H1 (cell line): ENCODE data around the gene GLP1R. TPM values are rescaled to one million over a fixed set of nuclear protein-coding genes. Genes with fewer than 3 reads are reported as not detected.

Experiments used
- CTCF ChIA-PET: fragments of 300-600 bp; sonication (Branson Sonifier 250); formaldehyde crosslinking; loops from one replicate; lab custom pipeline; 2021; ENCODE audit not compliant: partially characterized antibody; lab: Charles Lee
- POLR2A ChIA-PET: fragments of 300-600 bp; sonication (Branson Sonifier 250); formaldehyde crosslinking; loops from one replicate; lab custom pipeline; 2021; ENCODE audit warnings: inconsistent platforms; ENCODE audit not compliant: partially characterized antibody; lab: Charles Lee
- DNase-seq, 2 experiments: peaks; one replicate each; pipeline versions ENCODE4 v3.0.0 to v3.0.0-alpha.2; 2010 to 2022; ENCODE audit warnings: low spot score in 2 of 2, low read depth in 1 of 2, mixed read lengths in 1 of 2
- FAIRE-seq: peaks from 2 replicates; lab custom pipeline; 2011; peaks lifted over from hg19 to GRCh38; lab: Jason Lieb, UNC
- H2AFZ ChIP-seq: 2 replicates; pipeline ENCODE4 v1.8.1; 2012; ENCODE audit warnings: low read length, inconsistent platforms
- H2AK5ac ChIP-seq: 2 replicates; pipeline ENCODE4 v1.6.1; 2013; ENCODE audit warnings: low read depth, low read length
- H2BK120ac ChIP-seq: replicated peaks from 2 replicates; pipeline ENCODE3; 2013; ENCODE audit warnings: low read depth, low read length, inconsistent platforms
- H2BK12ac ChIP-seq: 2 replicates; pipeline ENCODE4 v1.6.1; 2013; ENCODE audit warnings: low read depth, low read length
- H2BK15ac ChIP-seq: 2 replicates; pipeline ENCODE4 v1.6.1; 2013; ENCODE audit warnings: low read length
- H2BK20ac ChIP-seq: 2 replicates; pipeline ENCODE4 v1.6.1; 2013; ENCODE audit warnings: low read length
- H2BK5ac ChIP-seq: 2 replicates; pipeline ENCODE4 v1.6.1; 2013; ENCODE audit warnings: low read depth, low read length
- H3K14ac ChIP-seq: 2 replicates; pipeline ENCODE4 v1.6.1; 2013; ENCODE audit warnings: inconsistent platforms; ENCODE audit not compliant: insufficient read length
- H3K18ac ChIP-seq: 2 replicates; pipeline ENCODE4 v1.6.1; 2013; ENCODE audit warnings: low read length; ENCODE audit errors: extremely low read depth
- H3K23ac ChIP-seq: 2 replicates; pipeline ENCODE4 v1.6.1; 2013; ENCODE audit warnings: inconsistent platforms; ENCODE audit not compliant: insufficient read length
- H3K23me2 ChIP-seq: 2 replicates; pipeline ENCODE4 v1.6.1; 2013; ENCODE audit warnings: low read depth, low read length
- H3K27ac ChIP-seq: 2 replicates; pipeline ENCODE4 v1.6.1; 2011; ENCODE audit warnings: low read depth, low read length, inconsistent platforms
- H3K27me3 ChIP-seq, 4 experiments: replicated peaks in 1 of 4; 1 replicate in 1 of 4; 2 replicates in 3 of 4; pipeline versions ENCODE4 v1.6.1 to v1.8.1; 2011 to 2013; ENCODE audit warnings: low read length in 3 of 4, mild to moderate bottlenecking in 3 of 4, inconsistent platforms in 2 of 4, mixed read lengths in 2 of 4, moderate library complexity in 1 of 4; ENCODE audit not compliant: control insufficient read depth in 3 of 4, insufficient read depth in 3 of 4; ENCODE audit errors: extremely low read depth in 1 of 4
- H3K36me3 ChIP-seq, 4 experiments: 2 replicates each; pipeline versions ENCODE4 v1.6.1 to v1.8.1; 2011 to 2013; ENCODE audit warnings: mild to moderate bottlenecking in 4 of 4, low read length in 3 of 4, moderate library complexity in 2 of 4, control low read depth in 1 of 4, inconsistent platforms in 1 of 4; ENCODE audit not compliant: insufficient read depth in 4 of 4, control insufficient read depth in 2 of 4
- H3K4ac ChIP-seq: replicated peaks from 2 replicates; pipeline ENCODE3; 2013; ENCODE audit warnings: low read length, low read depth, mixed read lengths, inconsistent platforms; ENCODE audit not compliant: insufficient read length
- H3K4me1 ChIP-seq, 4 experiments: replicated peaks in 1 of 4; 1 replicate in 1 of 4; 2 replicates in 3 of 4; pipeline versions ENCODE4 v1.6.1 to v1.8.1; 2011 to 2013; ENCODE audit warnings: low read length in 3 of 4, inconsistent platforms in 2 of 4, mixed read lengths in 1 of 4; ENCODE audit not compliant: insufficient read depth in 4 of 4, control insufficient read depth in 3 of 4
- H3K4me2 ChIP-seq, 2 experiments: 2 replicates each; pipeline versions ENCODE4 v1.6.1 to v1.8.1; 2011 to 2013; ENCODE audit warnings: low read depth in 2 of 2, low read length in 2 of 2, control low read depth in 1 of 2, inconsistent platforms in 1 of 2, mild to moderate bottlenecking in 1 of 2; ENCODE audit not compliant: insufficient read depth in 1 of 2
- H3K4me3 ChIP-seq, 4 experiments: fragments of 200-600, 300-600 bp in 1 of 4; sonication (generic), shearing (Covaris generic), sonication (Bioruptor Twin) in 1 of 4; 2 replicates each; pipeline versions ENCODE4 v1.5.1 to v1.8.1; 2011 to 2016; ENCODE audit warnings: low read length in 4 of 4, low read depth in 3 of 4, control low read depth in 2 of 4, inconsistent platforms in 2 of 4, mild to moderate bottlenecking in 2 of 4, mixed read lengths in 1 of 4, moderate library complexity in 1 of 4; ENCODE audit not compliant: insufficient read depth in 2 of 4; ENCODE audit errors: extremely low read depth in 1 of 4
- H3K56ac ChIP-seq: replicated peaks from 2 replicates; pipeline ENCODE3; 2013; ENCODE audit warnings: low read depth, mild to moderate bottlenecking, mixed read lengths, low read length, inconsistent platforms; ENCODE audit not compliant: insufficient read length
- H3K79me1 ChIP-seq: 2 replicates; pipeline ENCODE4 v1.6.1; 2013; ENCODE audit warnings: low read depth, low read length, control low read depth
- H3K79me2 ChIP-seq, 2 experiments: 2 replicates each; pipeline versions ENCODE4 v1.6.1 to v1.8.1; 2012 to 2013; ENCODE audit warnings: low read length in 2 of 2, mild to moderate bottlenecking in 2 of 2, inconsistent platforms in 1 of 2; ENCODE audit not compliant: insufficient read depth in 2 of 2, control insufficient read depth in 1 of 2
- H3K9ac ChIP-seq, 4 experiments: replicated peaks in 1 of 4; 1 replicate in 1 of 4; 2 replicates in 3 of 4; pipeline versions ENCODE4 v1.6.1 to v1.8.1; 2011 to 2013; ENCODE audit warnings: low read depth in 3 of 4, low read length in 3 of 4, control low read depth in 2 of 4, mild to moderate bottlenecking in 2 of 4, moderate library complexity in 2 of 4, inconsistent platforms in 1 of 4; ENCODE audit errors: extremely low read depth in 1 of 4
- H3K9me3 ChIP-seq, 2 experiments: 2 replicates each; pipeline versions ENCODE4 v1.6.1 to v1.8.1; 2012 to 2013; ENCODE audit warnings: mild to moderate bottlenecking in 2 of 2, moderate library complexity in 2 of 2, control low read depth in 1 of 2, inconsistent platforms in 1 of 2, low read depth in 1 of 2, low read length in 1 of 2, mixed read lengths in 1 of 2; ENCODE audit not compliant: insufficient read depth in 2 of 2
- H4K20me1 ChIP-seq, 2 experiments: replicated peaks in 1 of 2; 2 replicates each; pipeline versions ENCODE3 to v1.8.1; 2011 to 2013; ENCODE audit warnings: inconsistent platforms in 2 of 2, low read length in 2 of 2, mild to moderate bottlenecking in 1 of 2; ENCODE audit not compliant: insufficient read depth in 2 of 2, control insufficient read depth in 1 of 2
- H4K5ac ChIP-seq: 2 replicates; pipeline ENCODE4 v1.6.1; 2013; ENCODE audit warnings: low read length, low read depth, mixed read lengths, inconsistent platforms; ENCODE audit not compliant: insufficient read length
- H4K8ac ChIP-seq: 2 replicates; pipeline ENCODE4 v1.8.0; 2013; ENCODE audit warnings: mild to moderate bottlenecking, moderate library complexity, low read length, inconsistent platforms; ENCODE audit not compliant: insufficient read depth; ENCODE audit errors: extremely low read depth
- H4K91ac ChIP-seq: replicated peaks from 2 replicates; pipeline ENCODE3; 2013; ENCODE audit warnings: low read length, mixed read lengths, inconsistent platforms; ENCODE audit not compliant: insufficient read length
- CREB1 ChIP-seq: IDR thresholded peaks from 2 replicates; pipeline ENCODE4 v1.6.1; 2012; ENCODE audit warnings: inconsistent platforms
- GTF2F1 ChIP-seq: IDR thresholded peaks from 2 replicates; pipeline ENCODE4 v1.6.1; 2012; ENCODE audit warnings: low read depth, low read length, improper control_type of control experiment, borderline replicate concordance
- RAD21 ChIP-seq, 2 experiments: IDR thresholded peaks in 1 of 2; conservative IDR thresholded peaks in 1 of 2; 2 replicates each; pipeline ENCODE4 v1.6.1; 2011; ENCODE audit warnings: low read depth in 2 of 2, low read length in 2 of 2, improper control_type of control experiment in 1 of 2, inconsistent platforms in 1 of 2, mild to moderate bottlenecking in 1 of 2, moderate library complexity in 1 of 2
- RNF2 ChIP-seq: fragments of 200-900, 300-1000 bp; sonication (generic); IDR thresholded peaks from 2 replicates; pipeline ENCODE4 v1.7.1; 2016; ENCODE audit warnings: borderline replicate concordance, low read depth, mild to moderate bottlenecking, antibody characterized with exemption, low read length; ENCODE audit not compliant: poor library complexity, severe bottlenecking; ENCODE audit errors: missing control alignments
- RXRA ChIP-seq: IDR thresholded peaks from 2 replicates; pipeline ENCODE4 v1.6.1; 2011; ENCODE audit warnings: low read depth, mild to moderate bottlenecking, low read length, moderate library complexity; ENCODE audit not compliant: insufficient read depth
- SIX5 ChIP-seq: IDR thresholded peaks from 2 replicates; pipeline ENCODE4 v1.6.1; 2011; ENCODE audit warnings: mild to moderate bottlenecking, low read depth, low read length
- WGBS, 2 experiments: shearing (Covaris generic) in 1 of 2; methylation state at CpG; one replicate each; pipeline versions ENCODE4 v1.1.6 to v1.1.7; 2013 to 2015; ENCODE audit warnings: low lambda C conversion rate in 2 of 2, mixed read lengths in 2 of 2, inconsistent platforms in 1 of 2, low coverage in 1 of 2, missing lambda C conversion rate in 1 of 2; ENCODE audit not compliant: insufficient replicate concordance in 2 of 2, insufficient coverage in 1 of 2, insufficient read length in 1 of 2; ENCODE audit errors: extremely low coverage in 1 of 2, missing lambda C conversion rate in 1 of 2; 5-methylcytosine and 5-hydroxymethylcytosine counted together
- polyA plus RNA-seq, 7 experiments: library from polyadenylated mRNA; depleted of rRNA in 3 of 7; stranded (reverse) in 5 of 7; unstranded in 2 of 7; fragments of >200 nt in 5 of 7; fragments of 200-250 nt in 2 of 7; gene quantifications; 1 replicate in 5 of 7; 2 replicates in 1 of 7; 4 replicates in 1 of 7; pipeline versions ENCODE4 v1.2.1 to v1.2.3, GENCODE V29; 2011 to 2013; ENCODE audit warnings: missing spikeins in 2 of 7, mixed read lengths in 2 of 7
- total RNA-seq: library from RNA; stranded (reverse); fragmentation: NEBNext Ultra II Directional; extraction: Animal tissue kit (Norgen Biotek cat#: 25700); gene quantifications from 2 replicates; pipeline ENCODE4 v1.2.1, GENCODE V29; 2021
- TF ChIP-seq, protein P1 (sequence below), 3 experiments: IDR thresholded peaks; 1 replicate in 2 of 3; 2 replicates in 1 of 3; pipeline versions ENCODE4 v1.5.1 to v1.6.1; 2011; ENCODE audit warnings: low read length in 3 of 3, mild to moderate bottlenecking in 3 of 3, inconsistent platforms in 2 of 3, low read depth in 1 of 3, moderate library complexity in 1 of 3; ENCODE audit not compliant: insufficient read depth in 1 of 3; ENCODE audit errors: control extremely low read depth in 1 of 3

GLP1R gene
- total and polyA plus RNA-seq, 2 of the 8 experiments (the other 6 are each of a cell fraction or from before 2014, with no cell fraction given): 2.6 to 2.7 TPM

DNA sequence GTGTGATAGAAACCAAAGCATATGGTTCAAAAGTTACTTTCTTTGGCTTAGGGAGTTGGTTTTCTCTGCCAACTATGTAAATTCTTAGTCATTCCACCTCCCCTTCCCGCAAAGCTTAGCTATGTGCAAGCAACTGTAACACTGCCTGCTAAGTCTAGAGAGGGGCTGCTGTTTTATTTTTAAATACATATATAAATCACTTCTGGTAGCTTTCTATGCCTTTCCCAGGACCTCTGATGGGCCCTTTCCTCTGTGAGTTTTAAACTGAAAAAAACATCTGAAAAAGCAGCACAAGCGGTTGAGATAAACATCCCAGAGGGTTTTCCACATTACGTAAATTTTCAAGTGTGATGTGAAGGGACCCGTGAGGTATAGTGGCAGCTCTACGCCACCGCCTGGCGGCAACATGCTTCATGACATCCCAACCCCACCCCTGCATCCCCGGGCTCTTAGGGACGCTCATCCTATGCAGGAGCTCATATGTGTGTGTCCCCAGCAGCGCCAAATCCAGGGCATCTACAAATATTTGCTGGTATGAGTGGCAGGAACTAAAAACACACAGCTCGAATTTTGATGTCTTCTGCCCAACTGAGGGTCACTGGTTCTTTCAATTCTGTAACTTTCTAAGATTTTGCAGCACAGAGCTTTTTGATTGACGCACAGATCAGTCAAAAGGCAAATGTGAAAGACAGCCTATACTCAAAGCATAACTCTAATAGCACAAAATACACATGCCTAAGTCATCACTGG is 53.7 kb downstream of the GLP1R start:
- Histone ChIP-seq H3K79me2 (no peaks in the 10 kb centered on the region), H3K36me3 (0 out of 8 replicates have a peak, but pooled peaks cover 0 to 3% (median 0%) of the 10 kb centered on the region in 4 experiments), H3K4me2 (0 out of 4 replicates have a peak overlapping the region, but pooled peaks of 1 of the 2 experiments have one; percentile 0), H2BK5ac (no peak overlapping the region), H4K8ac (no peak overlapping the region), H3K4me1 (no peaks in the 10 kb centered on the region; a peak in 1 of 7 replicates), H3K9me3 (no peaks in the 10 kb centered on the region), H2BK12ac (no peak overlapping the region), H3K23ac (no peak overlapping the region), H4K20me1 (no peaks in the 10 kb centered on the region), H3K27ac (no peak overlapping the region), H2BK15ac (no peak overlapping the region), H3K4me3 (no peak overlapping the region), H3K14ac (no peak overlapping the region), H3K23me2 (no peaks in the 10 kb centered on the region), H3K79me1 (no peaks in the 10 kb centered on the region), H3K18ac (no peak overlapping the region), H3K4ac (no peak overlapping the region), H2AFZ (no peak overlapping the region), H3K9ac (no peak overlapping the region), H4K5ac (no peak overlapping the region), H2BK20ac (no peak overlapping the region), H2BK120ac (no peak overlapping the region), H4K91ac (no peak overlapping the region), H2AK5ac (no peak overlapping the region), H3K56ac (no peak overlapping the region), H3K27me3 (no peaks in the 10 kb centered on the region; a peak in 1 of 7 replicates)
- DNase-seq (peak in 1 of 2 experiments; percentile 86), FAIRE-seq (peak; percentile 70)
- 31% methylated on average over 12 of the region's 12 CpGs; no CpG with 5 or more reads in 1 of the 2 experiments for WGBS, 2 experiments
- POLR2A ChIA-PET: interaction anchor here (1.3 kb wide), 1 partner anchor 12 kb away, joined by 8 read pairs; the partner anchor contains the start of gene SAYSD1
- TF ChIP-seq RNF2: no peak
- TF ChIP-seq SIX5: no peak
- peak; percentile 84 to 87 for TF ChIP-seq RAD21 (IDR thresholded peaks at IDR 0.05 in 1 of 2, conservative IDR thresholded peaks at IDR 0.05 in 1 of 2; ENCODE audit: low read depth in 2 of 2, low read length in 2 of 2)
- no peak for TF ChIP-seq GTF2F1
- TF ChIP-seq RXRA: no peak
- TF ChIP-seq, protein P1, sequence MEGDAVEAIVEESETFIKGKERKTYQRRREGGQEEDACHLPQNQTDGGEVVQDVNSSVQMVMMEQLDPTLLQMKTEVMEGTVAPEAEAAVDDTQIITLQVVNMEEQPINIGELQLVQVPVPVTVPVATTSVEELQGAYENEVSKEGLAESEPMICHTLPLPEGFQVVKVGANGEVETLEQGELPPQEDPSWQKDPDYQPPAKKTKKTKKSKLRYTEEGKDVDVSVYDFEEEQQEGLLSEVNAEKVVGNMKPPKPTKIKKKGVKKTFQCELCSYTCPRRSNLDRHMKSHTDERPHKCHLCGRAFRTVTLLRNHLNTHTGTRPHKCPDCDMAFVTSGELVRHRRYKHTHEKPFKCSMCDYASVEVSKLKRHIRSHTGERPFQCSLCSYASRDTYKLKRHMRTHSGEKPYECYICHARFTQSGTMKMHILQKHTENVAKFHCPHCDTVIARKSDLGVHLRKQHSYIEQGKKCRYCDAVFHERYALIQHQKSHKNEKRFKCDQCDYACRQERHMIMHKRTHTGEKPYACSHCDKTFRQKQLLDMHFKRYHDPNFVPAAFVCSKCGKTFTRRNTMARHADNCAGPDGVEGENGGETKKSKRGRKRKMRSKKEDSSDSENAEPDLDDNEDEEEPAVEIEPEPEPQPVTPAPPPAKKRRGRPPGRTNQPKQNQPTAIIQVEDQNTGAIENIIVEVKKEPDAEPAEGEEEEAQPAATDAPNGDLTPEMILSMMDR (IDR thresholded peaks at IDR 0.05; ENCODE audit: control extremely low read depth in 1 of 3, insufficient read depth in 1 of 3, low read depth in 1 of 3, low read length in 3 of 3): peak; percentile 88 to 92 (median 90)
- TF ChIP-seq CREB1: 0 out of 2 replicates have a peak, but pooled peaks have one; percentile 47
- CTCF ChIA-PET: interaction anchor here (0.6 to 9.0 kb wide), 64 partner anchors 10 to 1450 kb away, joined by 3 to 250 read pairs (median 5); partner anchors contain the start of genes GLP1R and KCNK17
